GM15510 (cell line): ENCODE measurements around the gene PTK6.

ENCODE experiments used
- POLR2A ChIP-seq: IDR thresholded peaks from 3 replicates; pipeline ENCODE4 v1.6.1; 2011; ENCODE audit warnings: borderline replicate concordance; ENCODE audit not compliant: insufficient read length; ENCODE audit errors: extremely low read depth

The PTK6 gene

GRCh38 chr20:63482021-63482587 is 55.1 kb downstream of the PTK6 start:
- no peak for TF ChIP-seq POLR2A

GRCh38 chr20:63481503-63481902 is 55.7 kb downstream of the PTK6 start:
- no peak for TF ChIP-seq POLR2A

GRCh38 chr20:63478346-63479302 is 58.6 kb downstream of the PTK6 start:
- TF ChIP-seq POLR2A = no peak
